Amniotic stem cell (primary cell): Measurements from ENCODE around the gene RUSC1.

Experiments
- DNase-seq: peaks from one replicate; lab custom pipeline; 2025; lab: John Stamatoyannopoulos, UW

RUSC1 gene

GRCh38 chr1:155295942-155296267 is 24.8 kb upstream of the RUSC1 start:
- no peak for DNase-seq

- no peak for DNase-seq
These were observed 24.0 kb upstream of the RUSC1 start for GRCh38 chr1:155296661-155297060.

- no peak for DNase-seq
These were observed 23.3 kb upstream of the RUSC1 start for GRCh38 chr1:155297384-155297783.

GRCh38 chr1:155300024-155300423 is 20.7 kb upstream of the RUSC1 start:
- DNase-seq, result no peak

- no peak for DNase-seq
These were observed 20.0 kb upstream of the RUSC1 start for GRCh38 chr1:155300553-155301329.

- DNase-seq, result no peak
These were observed 19.3 kb upstream of the RUSC1 start, which contains the start of gene PKLR for GRCh38 chr1:155301342-155301841. TSS of gene PKLR (minus strand) at chr1:155301438. CDS start at chr1:155301395, 43 bp downstream.

- DNase-seq, result no peak
These were observed 16.1 kb upstream of the RUSC1 start for GRCh38 chr1:155304558-155305063.

GRCh38 chr1:155305881-155306391 is 14.8 kb upstream of the RUSC1 start:
- no peak for DNase-seq

- no peak for DNase-seq
These were observed 13.4 kb upstream of the RUSC1 start for GRCh38 chr1:155307247-155307740.

- DNase-seq, result peak; percentile 99
These were observed 11.9 kb upstream of the RUSC1 start, which contains the start of gene FDPS for GRCh38 chr1:155308493-155309422. TSS of gene FDPS (plus strand) at chr1:155308866. CDS start at chr1:155309790, 924 bp downstream.

GRCh38 chr1:155309423-155310021 is 11.2 kb upstream of the RUSC1 start:
- no peak for DNase-seq

- DNase-seq, result no peak
These were observed 7.4 kb upstream of the RUSC1 start for GRCh38 chr1:155313261-155313660.

- no peak for DNase-seq
These were observed 3.8 kb upstream of the RUSC1 start for GRCh38 chr1:155316922-155317321.

- no peak for DNase-seq
These were observed 2.6 kb upstream of the RUSC1 start for GRCh38 chr1:155318082-155318481.

GRCh38 chr1:155319536-155319935 is 1.2 kb upstream of the RUSC1 start:
- DNase-seq, result no peak

GRCh38 chr1:155320252-155320651 is 442 bp upstream of the RUSC1 start:
- no peak for DNase-seq

- no peak for DNase-seq
These were observed 1.2 kb downstream of the RUSC1 start for GRCh38 chr1:155321639-155322503.

- no peak for DNase-seq
These were observed 1.9 kb downstream of the RUSC1 start for GRCh38 chr1:155322571-155322952.

- DNase-seq, result peak; percentile 90
These were observed 2.4 kb downstream of the RUSC1 start for GRCh38 chr1:155322953-155323728.

- DNase-seq, result peak; percentile 44
These were observed 3.0 kb downstream of the RUSC1 start for GRCh38 chr1:155323729-155324036.
